Thymus (tissue), 11 donors: ENCODE results near the gene PODN. TPM values are rescaled to one million over a fixed set of nuclear protein-coding genes. Genes with fewer than 3 reads are reported as not detected.
A peak's percentile ranks its signal among the peaks of the same experiment; 100 is the strongest.

ENCODE experiments used
- DNase-seq, 9 donors: peaks; one replicate each; pipeline ENCODE4 v3.0.0-alpha.2; 2013; ENCODE audit warnings: low spot score in 9 of 9, low read depth in 6 of 9, missing footprints in 1 of 9
- H3K27ac ChIP-seq, 2 donors: one replicate each; pipeline ENCODE4 v1.5.1; 2013; ENCODE audit warnings: control low read depth in 1 of 2, low read depth in 1 of 2, low read length in 1 of 2, mild to moderate bottlenecking in 1 of 2, moderate library complexity in 1 of 2
- H3K27me3 ChIP-seq, 2 donors: one replicate each; pipeline ENCODE4 v1.5.1; 2013; ENCODE audit warnings: low read length in 1 of 2; ENCODE audit not compliant: control insufficient read depth in 2 of 2, insufficient read depth in 1 of 2
- H3K36me3 ChIP-seq, 2 donors: one replicate each; pipeline ENCODE4 v1.5.1; 2013; ENCODE audit warnings: low read length in 1 of 2, mild to moderate bottlenecking in 1 of 2, moderate library complexity in 1 of 2; ENCODE audit not compliant: control insufficient read depth in 2 of 2, insufficient read depth in 2 of 2
- H3K4me1 ChIP-seq, 2 donors: one replicate each; pipeline ENCODE4 v1.5.1; 2013; ENCODE audit warnings: low read length in 2 of 2; ENCODE audit not compliant: control insufficient read depth in 2 of 2, insufficient read depth in 2 of 2
- H3K4me3 ChIP-seq, 2 donors: one replicate each; pipeline ENCODE4 v1.5.1; 2013; ENCODE audit warnings: low read length in 2 of 2, control low read depth in 1 of 2, mild to moderate bottlenecking in 1 of 2
- H3K9me3 ChIP-seq, 2 donors: one replicate each; pipeline ENCODE4 v1.5.1; 2013; ENCODE audit warnings: low read length in 1 of 2, mild to moderate bottlenecking in 1 of 2; ENCODE audit not compliant: control insufficient read depth in 2 of 2, insufficient read depth in 1 of 2
- WGBS: extraction: QIAGEN DNeasy Blood & Tissue Kit; methylation state at CpG from one replicate; pipeline ENCODE4 v1.1.7; 2013; 5-methylcytosine and 5-hydroxymethylcytosine counted together
- polyA plus RNA-seq: library from polyadenylated mRNA; stranded (reverse); fragments of 200-250 nt; gene quantifications from one replicate; pipeline ENCODE4 v1.2.3, GENCODE V29; 2013
- total RNA-seq: library from RNA; stranded (reverse); fragments of 120-200 nt; gene quantifications from one replicate; pipeline ENCODE4 v1.2.4, GENCODE V29; 2013
- donor health status: healthy.

The PODN gene
- total and polyA plus RNA-seq, 2 donors: 1.4 to 4.8 TPM

DNA sequence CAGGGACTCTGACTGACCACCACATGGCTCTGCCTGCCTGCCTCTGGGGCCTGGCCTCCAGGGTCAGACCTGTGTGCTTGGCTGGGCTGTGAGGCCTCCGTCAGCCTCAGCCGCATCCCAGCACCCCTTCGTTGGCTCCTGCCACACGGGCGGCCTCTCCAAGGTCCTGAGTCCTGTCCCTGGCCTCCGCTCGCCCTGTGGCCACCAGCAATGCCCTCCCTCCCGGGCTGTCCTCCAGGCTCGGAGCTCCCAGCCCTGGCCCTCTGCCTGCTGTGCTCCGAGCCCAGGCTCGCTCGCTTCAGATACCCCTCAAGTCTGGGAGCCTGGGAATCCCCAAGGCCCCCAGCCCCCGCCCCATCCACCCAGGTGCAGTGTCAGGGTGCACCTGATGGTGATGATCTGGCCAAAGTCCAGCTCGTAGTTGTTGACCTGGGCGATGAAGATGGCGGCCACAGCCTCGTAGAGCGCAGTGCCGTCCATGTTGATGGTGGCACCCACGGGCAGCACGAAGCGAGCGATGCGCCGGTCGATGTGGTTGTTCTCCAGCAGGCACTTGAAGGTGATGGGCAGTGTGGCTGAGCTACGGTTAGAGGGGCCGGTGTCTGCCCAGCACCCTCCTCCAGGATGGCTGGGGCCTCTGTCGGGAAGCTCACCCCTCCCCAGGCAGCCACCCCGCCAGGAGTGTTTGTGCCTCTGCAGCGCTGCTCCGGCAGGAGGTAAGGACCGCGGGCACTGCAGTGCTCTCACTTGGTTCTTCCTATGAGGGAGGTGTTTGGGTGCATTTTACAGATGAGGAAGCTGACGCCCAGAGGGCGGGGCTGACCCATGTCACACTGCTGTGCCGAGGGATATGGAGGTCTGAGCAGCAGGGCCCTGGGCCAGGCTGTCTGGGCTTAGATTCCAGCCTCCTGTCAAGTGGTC is 28.5 kb downstream of the PODN start:
- no peak overlapping the region for H3K4me3 ChIP-seq
- H3K36me3 ChIP-seq: no peaks in the 10 kb centered on the region
- no peak overlapping the region for H3K27ac ChIP-seq
- no peaks in the 10 kb centered on the region for H3K4me1 ChIP-seq
- no peaks in the 10 kb centered on the region for H3K27me3 ChIP-seq
- H3K9me3 ChIP-seq: peaks cover 0 to 6% of the 10 kb centered on the region in 2 donors
- DNase-seq: no peak
- 88% methylated on average over 37 of the region's 37 CpGs for WGBS

DNA sequence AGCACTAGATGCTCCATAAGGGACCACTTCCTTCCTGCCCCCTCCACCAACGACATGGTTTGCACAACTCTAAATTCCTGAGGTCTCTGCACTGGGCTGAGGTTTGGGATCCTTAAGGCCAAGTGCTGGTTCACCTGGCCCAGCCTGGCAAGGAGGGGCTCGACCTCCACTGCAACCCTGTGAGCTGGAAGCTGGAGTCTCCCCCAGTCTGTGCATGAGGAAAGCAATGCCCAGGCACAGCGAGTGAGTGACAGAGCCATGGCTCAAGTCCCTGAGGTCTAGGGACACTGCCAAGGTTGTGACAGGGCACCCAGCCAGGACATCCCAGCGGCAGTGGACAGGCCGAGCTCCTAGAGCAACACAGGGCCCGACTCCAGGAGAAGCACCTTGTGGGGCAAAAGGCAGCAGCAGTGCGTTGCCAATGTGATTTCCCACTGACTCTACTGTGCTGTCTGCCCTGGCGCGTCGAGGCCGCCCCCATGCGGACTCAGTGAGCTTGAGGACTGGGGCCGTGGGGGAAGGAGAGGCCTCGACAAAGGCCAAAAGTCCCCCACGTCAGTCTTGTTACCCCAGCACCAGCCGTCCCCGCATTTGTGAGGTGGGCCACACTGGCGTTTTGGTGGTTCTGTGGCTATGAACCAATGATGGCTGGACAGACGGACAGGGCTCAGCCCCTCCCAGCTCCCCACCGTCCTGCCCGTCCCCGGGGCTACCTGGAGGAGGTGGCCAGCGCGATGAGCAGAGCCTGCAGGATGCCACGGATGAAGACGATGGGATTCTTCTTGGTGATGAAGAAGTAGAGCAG is 30.0 kb downstream of the PODN start:
- H3K27ac ChIP-seq: no peak overlapping the region
- no peak overlapping the region for H3K4me3 ChIP-seq
- DNase-seq: no peak
- H3K36me3 ChIP-seq: no peaks in the 10 kb centered on the region
- 93% methylated on average over 26 of the region's 26 CpGs for WGBS
- H3K9me3 ChIP-seq: peaks cover 0 to 22% of the 10 kb centered on the region in 2 donors
- H3K4me1 ChIP-seq: no peaks in the 10 kb centered on the region
- H3K27me3 ChIP-seq: no peaks in the 10 kb centered on the region

DNA sequence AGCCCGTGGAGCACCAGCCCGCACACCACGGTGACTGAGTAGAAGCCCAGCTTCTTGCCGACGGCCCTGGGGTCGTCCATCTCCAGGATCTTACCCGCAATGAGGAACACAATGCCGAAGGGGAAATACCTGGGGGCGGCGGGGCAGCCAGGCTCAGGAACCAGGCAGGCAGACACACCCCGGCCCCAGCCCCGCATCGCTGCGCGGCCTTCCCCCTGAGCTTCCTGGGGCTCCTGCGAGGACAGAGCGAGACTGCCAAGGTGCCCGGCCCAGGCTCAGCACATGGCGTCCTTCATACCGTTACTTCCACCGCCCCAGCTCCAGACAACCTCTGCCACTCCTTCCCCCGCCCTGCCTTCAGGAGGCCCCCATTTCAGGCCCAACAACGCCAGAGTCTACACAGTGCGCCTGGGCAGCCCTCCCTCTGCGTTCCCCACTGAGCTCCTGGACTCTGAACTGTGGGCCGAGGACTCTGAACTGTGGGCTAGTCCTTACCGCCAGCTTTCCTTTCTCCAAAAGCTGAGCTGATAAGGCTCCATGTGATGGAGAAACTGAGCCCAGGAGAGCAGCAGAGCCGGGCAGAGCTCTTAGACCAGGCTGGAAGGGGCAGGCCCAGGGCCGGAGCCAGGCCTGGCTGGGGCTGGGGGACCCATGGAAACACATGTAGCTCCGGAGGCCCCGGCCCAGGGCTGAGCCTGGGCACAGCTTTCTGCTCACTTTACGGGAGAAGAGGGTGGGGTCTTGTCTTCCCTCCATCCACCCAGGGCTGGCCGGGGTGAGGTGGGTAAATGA is 30.8 kb downstream of the PODN start:
- no peak overlapping the region for H3K27ac ChIP-seq
- 95% methylated on average over 33 of the region's 33 CpGs for WGBS
- no peaks in the 10 kb centered on the region for H3K36me3 ChIP-seq
- H3K9me3 ChIP-seq: peaks cover 0 to 30% of the 10 kb centered on the region in 2 donors
- no peaks in the 10 kb centered on the region for H3K4me1 ChIP-seq
- no peak for DNase-seq
- no peak overlapping the region for H3K4me3 ChIP-seq
- no peaks in the 10 kb centered on the region for H3K27me3 ChIP-seq

DNA sequence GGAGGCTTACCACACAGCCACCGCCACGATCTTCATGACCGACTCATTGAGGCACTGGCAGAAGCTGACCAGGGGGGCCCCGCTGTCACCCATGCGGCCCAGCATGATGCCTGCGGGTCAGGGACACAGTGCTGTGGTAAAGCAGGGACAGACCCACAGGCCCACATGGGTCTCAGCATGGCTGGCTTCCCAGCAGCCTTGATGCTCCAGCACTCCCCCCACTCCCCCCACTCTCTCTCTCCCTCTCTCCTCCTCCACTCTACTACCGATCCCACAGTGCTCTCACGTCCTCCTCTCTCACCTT is 31.4 kb downstream of the PODN start:
- Histone ChIP-seq H3K9me3 (peaks cover 0 to 36% of the 10 kb centered on the region in 2 donors), H3K4me1 (no peaks in the 10 kb centered on the region), H3K4me3 (no peak overlapping the region), H3K27ac (no peak overlapping the region), H3K27me3 (no peaks in the 10 kb centered on the region), H3K36me3 (no peaks in the 10 kb centered on the region)
- no peak for DNase-seq
- 97% methylated on average over 8 of the region's 8 CpGs for WGBS

DNA sequence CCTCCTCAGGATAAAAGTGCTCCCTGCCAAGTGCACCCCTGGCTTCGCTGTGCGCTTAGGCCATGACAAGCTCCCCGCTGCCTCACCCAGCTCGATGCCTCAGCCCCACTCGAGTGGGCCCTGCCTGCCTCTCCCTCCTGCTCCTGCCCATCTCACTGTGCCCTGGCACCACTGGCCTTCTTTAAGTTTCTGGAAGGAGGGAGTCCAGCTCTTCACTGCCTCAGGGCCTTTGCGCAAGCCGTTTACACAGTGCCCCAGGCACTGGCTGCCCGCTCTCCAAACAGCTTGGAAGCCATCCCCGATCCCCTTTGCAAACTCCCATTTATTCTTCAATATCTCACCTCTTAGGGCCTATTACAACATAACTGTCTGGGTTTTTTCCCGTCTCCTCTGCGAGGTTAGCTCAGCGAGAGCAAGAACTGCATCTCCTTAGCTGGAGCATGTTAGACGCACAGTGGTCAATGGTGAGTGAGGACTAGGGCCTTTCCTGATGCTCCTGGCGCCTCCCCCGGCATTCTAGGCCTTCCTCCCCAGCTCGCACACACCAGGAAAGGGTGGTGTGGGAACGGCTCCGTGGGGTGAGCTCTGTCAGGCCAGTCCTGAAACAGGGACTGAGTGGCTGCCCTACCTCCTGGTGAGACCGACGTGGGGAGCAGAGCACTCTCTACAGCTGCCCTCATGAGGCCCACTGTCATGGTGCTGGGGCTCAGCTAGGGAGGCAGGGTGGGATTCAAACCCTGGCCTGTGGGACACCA is 31.9 kb downstream of the PODN start:
- DNase-seq: no peak
- Histone ChIP-seq H3K9me3 (peaks cover 1 to 41% of the 10 kb centered on the region in 2 donors), H3K4me3 (no peak overlapping the region), H3K27me3 (no peaks in the 10 kb centered on the region), H3K36me3 (no peaks in the 10 kb centered on the region), H3K4me1 (no peaks in the 10 kb centered on the region), H3K27ac (no peak overlapping the region)
- WGBS: 93% methylated on average over 20 of the region's 20 CpGs

DNA sequence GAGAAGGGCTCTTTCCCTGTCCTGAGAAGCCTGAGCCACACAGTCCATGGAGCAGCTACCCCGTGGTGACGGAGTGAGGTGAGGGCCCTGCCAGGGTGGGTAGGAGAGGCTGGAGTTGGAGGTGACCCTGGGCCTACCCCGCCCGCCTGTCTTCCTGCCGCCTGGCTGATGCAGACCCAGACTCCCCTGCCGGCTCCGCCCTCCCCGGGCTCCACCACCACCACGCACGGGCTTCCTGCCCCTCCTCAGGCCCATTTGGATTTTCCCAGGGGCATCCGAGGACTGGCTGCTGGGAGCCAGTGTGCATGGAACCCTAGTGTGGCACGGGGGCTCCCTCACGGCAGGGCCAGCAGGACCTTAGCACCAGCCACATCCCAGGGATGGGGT is 32.5 kb downstream of the PODN start:
- H3K4me1 ChIP-seq: no peaks in the 10 kb centered on the region
- H3K27me3 ChIP-seq: no peaks in the 10 kb centered on the region
- H3K27ac ChIP-seq: no peak overlapping the region
- no peaks in the 10 kb centered on the region for H3K36me3 ChIP-seq
- no peak overlapping the region for H3K4me3 ChIP-seq
- H3K9me3 ChIP-seq: peaks cover 1 to 47% of the 10 kb centered on the region in 2 donors
- WGBS: 85% methylated on average over 13 of the region's 13 CpGs
- DNase-seq: no peak

DNA sequence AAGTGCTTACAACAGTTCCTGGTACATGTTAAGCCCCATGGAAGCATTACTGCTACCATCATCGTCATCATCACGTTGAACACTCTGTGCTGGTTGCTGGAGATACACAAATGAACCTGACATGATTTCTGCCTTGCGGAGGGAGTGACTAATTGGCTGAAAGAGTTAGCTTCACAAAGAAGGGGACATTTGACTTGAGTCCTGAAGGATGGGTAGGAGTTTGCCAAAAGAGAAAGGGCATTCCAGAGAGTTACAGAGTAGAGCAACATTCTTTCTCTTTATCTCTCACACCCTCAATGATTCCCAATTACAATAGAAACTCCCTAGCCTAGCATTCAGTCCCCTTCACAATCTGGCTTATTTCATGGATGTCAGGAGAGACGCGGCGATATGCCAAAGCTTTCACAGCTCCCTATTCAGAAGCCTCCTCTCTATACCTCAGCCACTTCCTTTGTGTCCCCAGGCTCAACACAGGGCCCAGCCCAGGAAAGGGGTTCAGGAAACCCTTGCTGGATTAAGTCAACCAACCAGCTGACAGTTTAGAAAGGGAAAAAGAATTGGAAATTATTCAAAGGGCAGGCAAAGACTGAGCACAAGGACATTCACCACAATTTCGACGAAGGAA is 42.4 kb downstream of the PODN start:
- WGBS: 76% methylated on average over 8 of the region's 8 CpGs
- no peak overlapping the region for H3K4me3 ChIP-seq
- H3K27me3 ChIP-seq: no peaks in the 10 kb centered on the region
- no peak for DNase-seq
- peaks cover 0 to 38% of the 10 kb centered on the region in 2 donors for H3K4me1 ChIP-seq
- no peak overlapping the region for H3K27ac ChIP-seq
- H3K9me3 ChIP-seq: peaks cover 5 to 28% of the 10 kb centered on the region in 2 donors
- H3K36me3 ChIP-seq: no peaks in the 10 kb centered on the region

DNA sequence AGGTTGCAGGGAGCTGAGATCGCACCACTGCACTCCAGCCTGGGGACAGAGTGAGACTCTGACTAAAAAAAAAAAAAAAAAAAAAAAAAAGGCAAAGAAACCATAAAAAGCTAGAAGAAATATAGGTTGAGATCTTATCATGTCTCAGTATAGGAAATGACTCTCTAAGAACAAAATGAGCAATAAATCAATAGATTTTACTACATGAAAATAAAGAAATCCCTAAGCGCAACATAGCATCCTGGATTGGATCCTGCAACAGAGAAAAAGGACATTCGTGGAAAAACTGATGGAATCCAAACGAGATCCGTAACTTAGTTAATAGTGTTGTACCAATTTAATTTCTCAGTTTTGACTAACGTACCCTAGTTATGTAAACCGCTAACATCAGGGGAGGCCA is 45.1 kb downstream of the PODN start:
- Histone ChIP-seq H3K9me3 (peaks cover 0 to 7% of the 10 kb centered on the region in 2 donors), H3K27me3 (peaks cover 0 to 2% of the 10 kb centered on the region in 2 donors), H3K27ac (peak overlapping the region in 1 of 2 donors; percentile 65), H3K36me3 (no peaks in the 10 kb centered on the region), H3K4me3 (no peak overlapping the region), H3K4me1 (peaks cover 0 to 58% of the 10 kb centered on the region in 2 donors)
- WGBS: 93% methylated on average over 7 of the region's 7 CpGs
- no peak for DNase-seq
